Peyer's patch (tissue), 4 donors: ENCODE results near the gene LRSAM1. TPM values are rescaled to one million over a fixed set of nuclear protein-coding genes. Genes with fewer than 3 reads are reported as not detected.
A peak's percentile ranks its signal among the peaks of the same experiment; 100 is the strongest.

Experiments used
- DNase-seq, 3 donors: peaks; one replicate each; pipeline ENCODE4 v3.0.0-alpha.2; 2017 to 2019
- H3K27ac ChIP-seq, 4 donors: fragments of 200-600 bp; sonication (generic); one replicate each; pipeline ENCODE4 v1.5.1; 2016 to 2019
- H3K27me3 ChIP-seq, 2 donors: fragments of 200-600 bp; sonication (generic); one replicate each; pipeline ENCODE4 v1.5.1; 2019
- H3K36me3 ChIP-seq, 3 donors: fragments of 200-600 bp; sonication (generic); one replicate each; pipeline ENCODE4 v1.5.1; 2016 to 2019
- H3K4me1 ChIP-seq, 4 donors: fragments of 200-600 bp; sonication (generic); one replicate each; pipeline ENCODE4 v1.5.1; 2016 to 2019
- H3K4me3 ChIP-seq, 4 donors: fragments of 200-600 bp; sonication (generic); 1 replicate in 3 of 4; 2 replicates in 1 of 4; pipeline ENCODE4 v1.5.1; 2016 to 2019; ENCODE audit warnings: mild to moderate bottlenecking in 1 of 4
- H3K9me3 ChIP-seq, 4 donors: fragments of 200-600 bp; sonication (generic); one replicate each; pipeline ENCODE4 v1.5.1; 2016 to 2019; ENCODE audit warnings: mild to moderate bottlenecking in 1 of 4
- POLR2A ChIP-seq, 2 donors: fragments of 450-650 bp; IDR thresholded peaks; one replicate each; pipeline ENCODE4 v1.5.1; 2017; ENCODE audit warnings: antibody characterized with exemption in 2 of 2, mild to moderate bottlenecking in 2 of 2, moderate library complexity in 2 of 2
- total RNA-seq, 4 donors: library from RNA; depleted of rRNA; stranded (reverse); fragments of >200 nt; gene quantifications; one replicate each; pipeline ENCODE4 v1.1.0, GENCODE V29; 2016
- TF ChIP-seq, protein P1 (sequence below), 6 experiments: fragments of 450-650 bp in 4 of 6; fragments of 200-600 bp in 2 of 6; sonication (generic) in 1 of 6; IDR thresholded peaks; one replicate each; pipeline ENCODE4 v1.5.1; 2017 to 2019; ENCODE audit warnings: antibody characterized with exemption in 6 of 6, mild to moderate bottlenecking in 3 of 6, moderate library complexity in 1 of 6

LRSAM1 gene
- total RNA-seq, 4 donors from 2014 or later: 19.3 to 59.4 (median 35.3) TPM

DNA sequence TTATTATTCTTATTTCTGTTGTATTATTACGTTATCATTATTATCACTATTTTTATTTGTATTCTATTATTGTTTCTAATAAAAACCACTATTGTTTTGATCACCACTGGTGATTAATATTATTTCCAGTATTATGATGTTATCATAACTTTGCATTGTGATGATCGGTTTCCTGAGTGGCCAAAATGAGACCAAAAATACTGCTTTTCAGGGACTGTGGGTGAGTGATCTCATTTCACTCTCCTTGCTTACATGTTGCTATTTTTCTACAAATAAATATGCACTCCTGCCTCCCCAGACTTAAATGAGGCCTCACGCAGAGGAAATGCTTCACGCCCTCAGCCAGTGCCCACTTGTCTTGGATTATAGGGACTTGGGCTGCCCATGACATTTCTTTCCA, 78.4 kb downstream of the LRSAM1 start:
- no peaks in the 10 kb centered on the region for H3K27me3 ChIP-seq
- H3K36me3 ChIP-seq: peaks cover 0 to 71% (median 0%) of the 10 kb centered on the region in 3 donors
- no peak overlapping the region for H3K27ac ChIP-seq
- H3K9me3 ChIP-seq: peaks cover 0 to 11% (median 0%) of the 10 kb centered on the region in 4 donors
- DNase-seq: no peak
- TF ChIP-seq, protein P1, sequence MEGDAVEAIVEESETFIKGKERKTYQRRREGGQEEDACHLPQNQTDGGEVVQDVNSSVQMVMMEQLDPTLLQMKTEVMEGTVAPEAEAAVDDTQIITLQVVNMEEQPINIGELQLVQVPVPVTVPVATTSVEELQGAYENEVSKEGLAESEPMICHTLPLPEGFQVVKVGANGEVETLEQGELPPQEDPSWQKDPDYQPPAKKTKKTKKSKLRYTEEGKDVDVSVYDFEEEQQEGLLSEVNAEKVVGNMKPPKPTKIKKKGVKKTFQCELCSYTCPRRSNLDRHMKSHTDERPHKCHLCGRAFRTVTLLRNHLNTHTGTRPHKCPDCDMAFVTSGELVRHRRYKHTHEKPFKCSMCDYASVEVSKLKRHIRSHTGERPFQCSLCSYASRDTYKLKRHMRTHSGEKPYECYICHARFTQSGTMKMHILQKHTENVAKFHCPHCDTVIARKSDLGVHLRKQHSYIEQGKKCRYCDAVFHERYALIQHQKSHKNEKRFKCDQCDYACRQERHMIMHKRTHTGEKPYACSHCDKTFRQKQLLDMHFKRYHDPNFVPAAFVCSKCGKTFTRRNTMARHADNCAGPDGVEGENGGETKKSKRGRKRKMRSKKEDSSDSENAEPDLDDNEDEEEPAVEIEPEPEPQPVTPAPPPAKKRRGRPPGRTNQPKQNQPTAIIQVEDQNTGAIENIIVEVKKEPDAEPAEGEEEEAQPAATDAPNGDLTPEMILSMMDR (IDR thresholded peaks at IDR 0.05): no peak
- no peak for TF ChIP-seq POLR2A (IDR thresholded peaks at IDR 0.05)
- H3K4me3 ChIP-seq: no peak overlapping the region
- no peaks in the 10 kb centered on the region for H3K4me1 ChIP-seq

DNA sequence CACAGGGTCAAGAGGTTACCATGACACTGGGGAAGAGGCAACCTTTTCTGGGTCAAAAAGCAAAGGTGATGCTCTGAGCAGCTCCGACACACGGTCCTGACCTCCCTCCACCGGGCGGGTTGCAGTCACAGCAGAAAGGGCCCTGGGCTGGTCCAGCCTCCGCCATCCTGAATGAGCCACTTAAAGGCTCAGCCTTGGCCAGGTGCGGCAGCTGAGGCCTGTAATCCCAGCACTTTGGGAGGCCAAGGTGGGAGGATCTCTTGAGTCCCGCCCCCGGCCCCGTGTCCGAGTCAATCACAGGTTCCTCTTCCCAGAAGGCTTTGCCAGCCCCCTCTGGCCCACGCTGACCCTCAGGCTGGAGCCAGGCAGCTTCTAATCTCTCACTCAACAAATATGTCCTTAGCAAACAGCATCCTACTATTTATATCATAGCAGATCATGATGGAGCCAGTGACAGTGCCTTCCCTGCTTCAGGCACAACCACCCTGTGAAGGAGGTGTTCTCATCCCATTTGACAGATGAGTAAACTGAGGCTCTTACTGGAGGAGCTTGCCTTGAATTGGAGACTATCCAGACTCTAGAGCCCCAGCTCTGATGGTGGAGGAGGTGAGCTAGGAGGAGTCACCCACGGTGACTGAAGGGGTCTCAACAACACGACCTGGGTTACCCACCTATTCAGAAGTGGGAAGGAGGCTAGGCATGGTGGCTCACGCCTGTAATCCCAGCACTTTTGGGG, 79.1 kb downstream of the LRSAM1 start:
- Histone ChIP-seq H3K27ac (peak overlapping the region in 1 of 4 donors; percentile 19), H3K4me3 (no peak overlapping the region)

DNA sequence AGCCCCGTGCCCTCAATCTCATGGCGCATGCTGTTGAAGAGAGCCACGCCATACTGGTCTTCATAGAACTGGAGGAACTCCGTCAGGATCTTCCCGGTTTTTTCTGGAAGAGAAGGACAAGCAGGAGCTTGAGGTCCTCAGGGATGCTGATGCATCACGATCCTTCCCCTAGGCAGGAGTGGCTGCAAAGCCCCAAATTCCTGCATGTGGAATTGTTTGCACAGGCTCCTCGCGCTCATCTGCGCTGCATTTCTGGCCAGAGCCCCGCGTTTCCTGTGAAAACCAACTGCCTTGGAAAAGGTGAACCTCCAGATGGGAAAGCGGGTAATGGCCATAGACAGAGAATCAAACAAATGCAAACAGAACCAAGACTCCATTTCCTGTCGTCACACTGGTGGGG, 80.4 kb downstream of the LRSAM1 start:
- no peak for DNase-seq
- no peak overlapping the region for H3K4me3 ChIP-seq
- H3K27me3 ChIP-seq: no peaks in the 10 kb centered on the region
- H3K9me3 ChIP-seq: no peaks in the 10 kb centered on the region
- peaks cover 0 to 53% (median 0%) of the 10 kb centered on the region in 3 donors for H3K36me3 ChIP-seq
- TF ChIP-seq, protein P1 (IDR thresholded peaks at IDR 0.05): no peak
- no peak for TF ChIP-seq POLR2A (IDR thresholded peaks at IDR 0.05)
- H3K4me1 ChIP-seq: peaks cover 0 to 7% (median 0%) of the 10 kb centered on the region in 4 donors
- no peak overlapping the region for H3K27ac ChIP-seq

More for the DNA sequence above, 79.1 kb downstream of the LRSAM1 start:
- H3K4me1 ChIP-seq: no peaks in the 10 kb centered on the region
- no peak for DNase-seq
- peaks cover 0 to 6% (median 0%) of the 10 kb centered on the region in 4 donors for H3K9me3 ChIP-seq
- no peaks in the 10 kb centered on the region for H3K27me3 ChIP-seq
- TF ChIP-seq POLR2A (IDR thresholded peaks at IDR 0.05): no peak
- TF ChIP-seq, protein P1 (IDR thresholded peaks at IDR 0.05): no peak
- peaks cover 0 to 64% (median 0%) of the 10 kb centered on the region in 3 donors for H3K36me3 ChIP-seq

DNA sequence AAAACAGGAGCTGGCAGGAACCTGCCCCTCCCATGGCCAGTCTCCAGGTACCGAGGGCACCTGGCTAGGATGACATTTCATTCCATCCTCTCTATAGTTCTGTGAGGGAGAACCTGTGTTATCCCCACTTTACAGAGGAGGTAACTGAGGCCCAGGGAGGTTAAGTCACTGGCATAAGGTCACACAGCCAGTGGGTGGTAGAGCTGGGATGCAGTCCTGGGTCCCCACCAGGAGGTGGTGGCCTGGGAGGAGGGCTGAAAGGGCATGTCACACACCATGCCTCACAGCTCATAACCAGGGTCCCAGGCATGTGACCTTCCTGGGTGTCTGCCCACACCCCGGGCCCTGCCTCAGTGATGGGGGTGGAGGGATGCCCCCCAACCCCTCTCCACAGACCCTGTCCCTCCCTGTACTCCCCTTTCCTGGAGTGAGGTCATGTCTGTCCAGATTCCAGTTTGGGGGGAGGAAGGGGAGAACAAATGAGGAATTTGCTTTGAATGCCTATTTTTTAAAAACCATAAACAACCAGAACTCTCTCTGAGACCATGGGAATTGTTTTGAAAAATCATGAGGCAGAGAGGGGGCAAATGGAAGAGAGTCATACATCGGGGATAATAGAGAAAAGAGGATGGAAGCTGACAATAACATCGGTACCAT, 83.1 kb downstream of the LRSAM1 start:
- H3K36me3 ChIP-seq: peaks cover 0 to 28% (median 0%) of the 10 kb centered on the region in 3 donors
- no peak overlapping the region for H3K4me3 ChIP-seq
- no peaks in the 10 kb centered on the region for H3K27me3 ChIP-seq
- TF ChIP-seq, protein P1 (IDR thresholded peaks at IDR 0.05): no peak
- no peak for TF ChIP-seq POLR2A (IDR thresholded peaks at IDR 0.05)
- peaks cover 0 to 22% (median 0%) of the 10 kb centered on the region in 4 donors for H3K4me1 ChIP-seq
- peak overlapping the region in 2 of 4 donors; percentile 42 to 46 for H3K27ac ChIP-seq
- no peaks in the 10 kb centered on the region for H3K9me3 ChIP-seq
- no peak for DNase-seq

DNA sequence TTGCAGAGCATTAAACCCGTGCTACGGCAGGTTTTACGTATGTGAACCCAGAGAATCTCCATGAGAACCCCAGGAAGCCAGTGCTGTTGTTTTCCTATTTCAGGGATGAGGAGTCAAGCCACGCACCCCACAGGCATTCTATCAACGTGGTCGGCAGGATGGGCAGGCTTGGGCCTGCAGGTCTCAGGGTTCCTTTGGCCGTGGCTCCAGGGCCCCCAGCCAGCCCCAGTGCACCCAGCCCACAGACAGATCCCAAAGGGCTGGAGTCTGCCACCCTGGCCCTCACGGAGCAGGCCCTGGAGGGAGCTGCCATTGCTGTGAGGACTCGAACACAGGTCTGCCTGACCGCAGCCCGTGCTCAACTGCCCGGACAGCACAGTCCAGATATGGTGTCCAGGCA, 83.6 kb downstream of the LRSAM1 start:
- Histone ChIP-seq H3K36me3 (peaks cover 0 to 22% (median 0%) of the 10 kb centered on the region in 3 donors), H3K4me3 (no peak overlapping the region), H3K9me3 (no peaks in the 10 kb centered on the region), H3K27me3 (no peaks in the 10 kb centered on the region), H3K27ac (peak overlapping the region in 3 of 4 donors; percentile 0 to 46 (median 46)), H3K4me1 (peaks cover 0 to 25% (median 0%) of the 10 kb centered on the region in 4 donors)
- no peak for TF ChIP-seq POLR2A (IDR thresholded peaks at IDR 0.05)
- TF ChIP-seq, protein P1 (IDR thresholded peaks at IDR 0.05): no peak
- no peak for DNase-seq
